ENCODE results near the gene FAM170B.

Gene FAM170B

DNA sequence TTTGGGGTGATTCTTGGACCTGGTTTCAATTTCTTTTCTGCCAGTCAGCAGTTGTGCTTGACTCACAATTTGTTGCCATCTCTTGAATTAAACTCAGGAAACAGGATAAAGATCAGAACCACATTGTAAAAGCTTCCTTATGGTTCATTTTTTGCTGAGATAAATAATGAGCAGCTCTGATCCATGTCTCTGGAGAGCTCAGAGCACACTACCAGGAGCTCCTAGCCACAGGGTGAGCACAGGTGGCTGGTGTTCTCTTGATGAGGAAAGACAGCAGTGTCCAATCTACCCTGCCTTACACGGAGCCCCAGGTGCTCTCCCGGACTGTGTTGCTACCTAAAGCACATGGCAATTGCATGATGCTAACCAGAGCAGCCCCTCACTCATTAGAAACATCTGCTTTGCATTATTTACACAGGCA, 17.2 kb upstream of the FAM170B start:
- no peak for DNase-seq

DNA sequence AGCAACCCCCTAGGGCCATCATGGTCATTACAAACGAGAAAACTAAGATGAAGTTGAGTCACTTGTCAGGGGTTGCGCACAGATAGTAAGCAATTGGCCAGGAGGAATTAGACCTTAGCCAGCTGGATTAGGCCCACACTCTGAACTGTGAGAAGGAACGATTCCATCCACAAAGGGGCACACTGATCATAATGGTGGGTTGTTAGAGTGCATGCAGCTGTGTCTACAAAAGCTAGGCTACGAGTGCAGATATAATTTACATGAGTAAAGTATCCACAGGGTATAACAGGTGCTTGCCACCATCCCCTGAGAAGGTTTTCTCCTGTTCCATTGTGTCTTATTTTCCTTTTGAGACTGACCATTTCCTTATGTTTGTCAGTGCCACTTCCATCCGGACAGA, 16.6 kb upstream of the FAM170B start:
- no peak for DNase-seq

- no peak for DNase-seq
Observed at GRCh38 chr10:49149881-49150280, 16.1 kb upstream of the FAM170B start.

- DNase-seq, result no peak
Observed at GRCh38 chr10:49144058-49144720, 10.4 kb upstream of the FAM170B start.

DNA sequence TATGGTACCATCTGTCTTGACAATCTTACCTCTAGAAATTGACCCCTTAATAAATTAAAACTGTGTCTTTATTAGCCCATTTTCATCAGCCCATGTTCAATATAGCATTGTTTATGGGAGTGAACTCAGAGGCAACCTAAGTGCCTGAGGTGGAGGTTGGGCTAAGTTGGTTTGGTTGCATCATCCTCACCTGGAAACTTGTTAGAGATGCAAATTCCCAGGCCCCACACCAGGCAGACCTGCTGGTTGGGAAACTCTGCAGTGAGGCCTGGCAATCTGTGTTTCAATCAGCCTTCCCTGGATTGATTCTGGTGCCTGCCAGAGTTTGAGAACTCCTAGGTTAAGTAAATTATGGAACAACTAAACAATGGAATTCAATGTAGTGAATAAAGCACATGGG, 9.4 kb upstream of the FAM170B start:
- DNase-seq, result no peak

GRCh38 chr10:49141541-49142332, 7.9 kb upstream of the FAM170B start:
- no peak for DNase-seq

DNA sequence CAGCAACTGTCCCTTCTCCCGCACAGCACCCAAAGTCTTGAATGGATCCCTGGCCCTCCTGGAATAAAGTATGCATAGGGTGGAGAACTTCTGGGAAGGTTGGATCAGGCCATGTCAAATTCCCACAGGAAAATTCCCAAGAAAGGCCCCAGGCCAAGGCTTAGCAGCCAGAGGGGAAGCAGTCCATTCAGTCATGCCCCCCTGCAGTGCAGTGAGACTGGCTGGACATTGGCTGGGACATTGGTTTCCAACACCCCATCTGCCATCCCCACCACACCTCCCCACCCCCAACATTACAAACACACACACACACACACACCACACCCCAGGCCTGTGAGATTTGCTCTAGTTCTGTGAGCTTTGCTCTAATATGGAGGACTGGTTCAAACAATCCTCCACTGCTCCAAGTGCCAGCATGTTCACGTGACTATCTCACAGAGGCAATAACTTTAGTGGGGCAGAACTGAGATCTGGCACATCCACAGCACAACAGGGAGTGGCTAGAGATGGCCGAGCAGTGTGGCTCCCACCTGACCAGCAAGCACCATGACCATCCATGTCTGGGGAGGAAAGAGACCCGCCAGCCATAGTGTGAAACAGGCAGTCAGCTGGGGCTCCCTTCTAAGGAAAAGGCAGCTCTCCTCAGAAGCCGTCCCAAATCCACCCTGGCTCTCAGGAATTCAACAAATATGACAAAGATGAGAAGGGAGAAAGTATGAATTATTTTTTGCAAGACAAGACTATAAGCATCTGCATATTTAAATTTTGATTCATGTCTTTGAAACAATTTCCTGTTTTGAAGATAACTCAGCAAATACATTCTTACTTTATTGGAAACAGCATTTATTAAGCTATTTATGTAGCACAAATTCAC, 6.7 kb upstream of the FAM170B start:
- no peak for DNase-seq

- DNase-seq, result no peak
Observed at GRCh38 chr10:49139846-49140195, 6.0 kb upstream of the FAM170B start.

DNA sequence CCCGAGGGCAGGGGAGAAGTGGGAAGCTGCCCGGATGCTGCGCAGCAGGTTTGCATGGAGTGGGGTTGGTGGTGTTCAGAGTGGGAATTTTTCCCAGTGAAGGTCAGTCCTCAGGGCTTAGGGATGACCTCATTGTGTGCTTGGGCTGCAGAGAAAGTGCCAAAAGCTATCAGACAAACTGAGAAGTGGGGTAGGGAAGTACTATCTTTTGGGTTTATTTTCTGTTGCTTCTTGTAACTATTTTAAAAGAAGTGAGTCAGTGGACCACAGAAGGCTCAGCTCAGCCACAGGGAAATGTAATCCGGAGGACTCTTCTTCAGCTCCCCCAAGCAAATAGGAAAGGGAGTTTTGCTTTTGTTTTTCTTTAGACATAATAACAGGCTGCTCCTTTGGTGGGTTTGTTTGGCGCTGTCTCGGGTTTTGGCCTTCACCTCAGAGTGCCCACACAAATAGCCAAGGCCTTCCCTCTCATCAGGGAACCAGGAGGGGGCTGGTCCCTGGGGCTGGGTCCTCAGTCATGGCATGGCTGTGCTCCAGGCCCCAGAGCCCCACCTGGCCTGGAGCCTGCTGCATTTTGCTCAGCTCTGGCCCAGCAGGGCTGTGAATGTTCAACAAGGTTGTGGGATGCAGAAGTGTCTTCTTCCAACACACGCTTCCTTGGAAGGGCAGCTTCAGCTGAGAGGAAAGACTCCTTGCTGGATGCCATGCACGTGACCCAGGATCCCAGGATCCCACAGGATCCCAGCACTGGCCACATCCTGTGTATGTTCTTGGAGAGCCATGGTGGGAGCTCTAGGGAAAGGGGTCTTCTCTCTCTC, 5.4 kb upstream of the FAM170B start:
- DNase-seq, result no peak

DNA sequence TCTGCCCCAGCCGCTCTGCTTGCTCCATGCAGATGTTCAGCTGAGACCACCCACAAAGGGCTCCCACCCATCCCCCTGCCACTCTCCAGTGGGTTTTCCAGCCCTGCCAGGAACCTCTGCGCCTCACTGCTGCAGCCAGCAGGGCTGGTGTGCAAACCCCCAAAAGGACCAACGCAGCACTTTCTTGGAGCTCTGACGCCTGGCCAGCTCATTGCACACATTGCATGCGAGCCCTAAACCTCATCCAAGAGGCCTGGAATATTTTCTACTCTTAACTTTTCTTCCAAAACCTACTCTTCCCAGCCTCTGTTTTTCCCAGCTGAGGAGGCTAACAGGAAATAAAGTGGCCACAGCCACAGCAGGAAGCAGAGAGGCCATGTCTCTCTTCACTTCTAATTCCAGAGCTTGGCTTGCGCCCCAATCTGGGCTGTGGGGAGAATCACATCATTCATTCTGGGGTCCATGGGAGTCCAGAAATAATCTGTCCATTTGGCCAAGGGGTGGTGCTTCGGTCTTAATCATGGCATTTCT, 4.6 kb upstream of the FAM170B start:
- DNase-seq, result no peak

DNA sequence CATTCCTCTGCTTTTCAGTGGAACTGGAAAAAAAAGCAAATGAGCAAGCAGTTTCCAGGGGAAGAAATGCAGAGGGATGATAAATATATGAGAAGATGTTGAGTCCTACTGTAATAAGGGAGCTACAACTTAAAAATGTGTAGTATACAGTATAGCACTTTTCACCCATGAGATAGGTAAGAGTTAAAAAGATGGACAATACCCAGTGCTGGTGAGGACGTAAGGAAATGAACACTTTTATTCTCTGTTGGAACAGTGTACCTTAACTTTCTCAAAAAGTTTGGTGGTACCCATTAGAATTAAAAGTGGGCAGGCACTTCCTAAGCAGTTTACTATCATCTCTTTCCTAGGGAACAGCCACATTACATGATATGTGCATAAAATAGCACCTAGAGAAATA, 2.7 kb upstream of the FAM170B start:
- no peak for DNase-seq

DNA sequence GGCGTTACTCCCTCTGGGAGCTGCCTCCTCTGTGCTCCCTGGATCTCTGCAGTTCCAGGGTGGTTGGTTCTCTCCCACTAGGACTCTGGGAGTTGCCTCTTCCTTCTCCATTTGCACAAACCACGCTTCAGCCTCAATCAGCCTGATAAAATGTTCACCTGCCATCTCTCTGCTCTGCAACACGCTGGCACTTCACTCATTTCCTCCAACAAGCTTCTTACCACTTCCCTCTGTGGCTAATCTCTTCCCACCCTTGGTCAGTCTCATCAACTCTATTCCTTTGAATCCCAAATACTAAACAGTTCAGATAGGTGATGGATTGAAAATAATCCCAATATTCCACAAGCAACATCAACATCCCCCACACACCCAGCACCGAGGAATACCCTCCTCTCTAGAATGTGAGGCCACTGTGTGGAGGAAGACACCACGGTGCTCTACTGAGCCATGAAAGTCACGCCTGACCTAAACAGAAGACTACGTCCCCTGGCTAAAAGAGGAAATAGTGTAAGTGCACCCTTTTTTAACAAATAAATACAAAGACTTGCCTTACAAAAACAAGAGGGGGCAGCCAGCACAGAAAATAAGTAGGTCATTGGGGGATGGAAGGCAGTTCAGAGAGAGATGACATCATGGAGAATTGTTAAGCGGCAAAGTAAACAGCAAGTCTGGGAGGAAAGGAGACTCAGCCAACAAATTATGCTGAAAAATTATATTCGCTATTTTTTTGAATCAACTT, 1.9 kb upstream of the FAM170B start:
- no peak for DNase-seq

GRCh38 chr10:49134327-49134726, 506 bp upstream of the FAM170B start:
- DNase-seq, result no peak

- DNase-seq, result no peak
Observed at GRCh38 chr10:49132362-49132737, 1.5 kb downstream of the FAM170B start.

DNA sequence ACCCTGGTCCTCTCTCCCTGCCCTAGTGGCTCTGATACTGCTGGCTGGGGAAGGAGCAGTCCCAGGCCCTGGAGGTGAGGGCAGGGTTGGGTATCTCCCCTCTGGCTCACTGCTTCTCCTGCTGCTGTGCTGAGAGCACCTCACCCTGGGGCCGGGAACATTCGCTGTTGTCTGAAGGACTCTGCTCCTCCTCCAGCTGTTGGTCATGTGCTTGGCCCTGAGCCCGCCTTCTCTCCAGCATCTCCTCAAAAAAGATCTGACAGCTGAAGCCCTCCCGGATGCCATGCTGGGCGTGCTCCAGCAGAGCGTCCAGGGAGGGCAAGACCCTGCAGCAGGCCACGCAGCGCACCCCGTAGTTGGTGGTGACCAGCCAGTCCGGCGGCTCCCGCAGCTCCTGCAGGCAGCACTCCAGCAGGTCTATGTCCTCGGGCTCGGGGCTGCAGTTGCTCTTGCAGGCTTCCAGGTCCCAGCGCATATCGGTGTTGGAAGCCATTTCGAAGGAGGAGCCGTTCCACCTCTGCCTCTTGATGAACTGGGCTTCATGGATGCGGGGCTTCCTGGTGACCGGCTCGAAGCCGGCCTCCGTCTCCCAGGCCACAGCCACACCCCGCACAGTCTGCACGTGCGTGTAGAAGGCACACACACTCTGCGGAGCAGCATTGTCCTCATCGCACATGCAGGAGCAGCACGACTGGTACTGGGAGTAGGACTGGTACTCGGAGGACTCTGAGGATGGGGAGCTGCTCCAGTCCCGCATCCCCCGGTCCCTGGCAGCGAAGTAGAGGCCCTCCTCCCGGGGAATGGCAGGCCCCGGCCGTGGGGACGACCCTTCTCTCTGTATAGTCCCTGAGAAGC, 2.1 kb downstream of the FAM170B start:
- no peak for DNase-seq

DNA sequence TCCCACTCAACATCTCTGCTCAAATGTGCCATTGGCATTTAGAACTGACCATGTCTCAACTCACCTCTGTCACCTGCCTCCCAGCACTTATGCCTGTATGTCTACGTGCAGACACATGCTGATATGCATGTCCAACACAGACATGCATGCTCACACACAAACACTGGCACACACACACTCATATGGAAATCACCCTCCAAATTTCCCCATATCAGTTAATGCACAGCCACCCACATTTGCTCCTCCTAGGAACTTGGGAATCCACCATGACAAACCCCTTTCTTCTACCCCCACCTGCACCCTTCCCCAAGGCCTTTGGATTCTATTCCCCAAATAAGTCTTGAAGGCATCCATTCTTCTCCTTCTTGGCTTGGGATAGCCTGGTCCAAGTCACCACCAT, 4.4 kb downstream of the FAM170B start:
- DNase-seq, result no peak

- no peak for DNase-seq
Observed at GRCh38 chr10:49128854-49129253, 5.0 kb downstream of the FAM170B start.

- no peak for DNase-seq
Observed at GRCh38 chr10:49123981-49124950, 9.6 kb downstream of the FAM170B start.

DNA sequence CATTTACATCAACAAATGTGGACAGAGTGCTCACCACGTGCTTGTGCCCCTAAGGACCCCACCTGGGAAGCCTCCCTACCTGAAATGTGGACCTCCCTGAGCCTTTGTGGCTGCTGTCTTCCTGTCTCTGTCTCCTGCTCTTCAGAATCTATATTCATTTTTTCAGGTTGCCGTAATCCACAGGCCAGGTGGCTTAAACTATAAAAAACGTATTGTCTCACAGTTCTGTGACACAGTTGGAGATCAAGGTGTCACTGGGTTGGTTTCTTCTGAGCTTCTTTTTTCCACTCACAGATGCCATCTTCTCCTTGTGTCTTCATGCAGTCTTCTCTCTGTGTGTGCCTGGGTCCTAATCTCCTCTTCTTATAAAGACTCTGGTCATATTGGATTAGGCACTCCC, 12.9 kb downstream of the FAM170B start:
- no peak for DNase-seq

DNA sequence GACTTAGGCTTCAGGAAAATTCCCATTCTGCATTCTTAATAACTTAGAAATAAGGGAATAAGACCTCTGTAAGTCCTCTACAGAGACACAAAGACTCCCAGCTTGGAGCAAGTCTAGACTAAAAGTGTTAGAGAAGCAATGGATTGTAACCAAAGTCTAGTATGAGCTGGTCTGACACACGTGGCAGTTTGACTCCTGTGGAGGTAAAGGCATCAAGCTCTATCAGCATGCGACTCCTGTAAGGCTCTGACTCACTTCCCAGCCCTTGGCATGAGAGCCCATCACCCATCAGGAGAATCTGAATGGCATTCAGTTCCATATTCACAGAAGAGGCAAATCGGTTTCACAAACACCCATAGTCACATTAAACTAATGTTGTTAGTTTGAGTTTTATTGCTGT, 14.1 kb downstream of the FAM170B start:
- DNase-seq, result no peak

All from stimulated activated CD4-positive, alpha-beta T cell treated with anti-CD3 and anti-CD28 coated beads, Interleukin-12 subunit alpha, Interleukin-12 subunit beta, amount 100 ng/mL, for 4 hours (primary cell).